ENCODE results near the gene TNNI3K.

- no peak for TF ChIP-seq YY1 (IDR thresholded peaks at IDR 0.05; ENCODE audit: insufficient read depth, insufficient read length)
- no peak for TF ChIP-seq ZNF274 (IDR thresholded peaks at IDR 0.05; ENCODE audit: low read depth, low read length)
These were observed 153.7 kb downstream of the TNNI3K start for GRCh38 chr1:74388855-74389254.
